Nephron progenitor cell (in vitro differentiated cells): ENCODE results near the gene NOP58.
A peak's percentile ranks its signal among the peaks of the same experiment; 100 is the strongest.

ENCODE experiments used
- DNase-seq: peaks from one replicate; pipeline ENCODE4 v3.0.0; 2021
- H3K27ac Mint-ChIP-seq: 2 replicates; pipeline ENCODE4 v1.8.0; 2021; ENCODE audit warnings: mild to moderate bottlenecking, moderate library complexity, mixed read lengths
- H3K27me3 Mint-ChIP-seq: 2 replicates; pipeline ENCODE4 v1.8.0; 2021; ENCODE audit warnings: mild to moderate bottlenecking, low read depth, mixed read lengths; ENCODE audit not compliant: poor library complexity
- H3K36me3 Mint-ChIP-seq: 2 replicates; pipeline ENCODE4 v1.8.0; 2021; ENCODE audit warnings: low read depth, mixed read lengths
- H3K4me1 Mint-ChIP-seq: 2 replicates; pipeline ENCODE4 v1.8.0; 2021; ENCODE audit warnings: mixed read lengths
- H3K4me3 Mint-ChIP-seq: 2 replicates; pipeline ENCODE4 v1.8.0; 2021; ENCODE audit warnings: mild to moderate bottlenecking, moderate library complexity, mixed read lengths
- H3K9me3 Mint-ChIP-seq: 2 replicates; pipeline ENCODE4 v1.8.0; 2021; ENCODE audit warnings: mild to moderate bottlenecking, moderate library complexity, mixed read lengths
- TF ChIP-seq, protein P1 (sequence below): fragments of 200-600 bp; sonication (generic); IDR thresholded peaks from 2 replicates; pipeline ENCODE4 v1.5.0; 2021; ENCODE audit warnings: antibody characterized with exemption

Gene NOP58

DNA sequence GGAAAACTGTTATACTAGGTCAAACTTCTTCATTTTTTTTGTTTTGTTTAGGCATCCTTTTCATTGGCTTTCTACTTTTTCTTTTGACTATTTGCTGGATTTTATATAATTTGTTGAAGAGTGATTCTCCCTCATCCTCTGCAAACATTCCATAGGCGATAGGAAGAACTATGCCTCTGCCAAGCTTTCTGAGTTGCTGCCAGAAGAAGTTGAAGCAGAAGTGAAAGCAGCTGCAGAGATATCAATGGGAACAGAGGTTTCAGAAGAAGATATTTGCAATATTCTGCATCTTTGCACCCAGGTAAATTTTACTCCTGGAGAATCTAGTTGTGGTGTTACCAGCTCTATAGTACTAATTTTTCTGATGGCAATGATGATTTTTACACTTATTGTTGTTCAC lies 25.4 kb downstream of the NOP58 start:
- TF ChIP-seq, protein P1, sequence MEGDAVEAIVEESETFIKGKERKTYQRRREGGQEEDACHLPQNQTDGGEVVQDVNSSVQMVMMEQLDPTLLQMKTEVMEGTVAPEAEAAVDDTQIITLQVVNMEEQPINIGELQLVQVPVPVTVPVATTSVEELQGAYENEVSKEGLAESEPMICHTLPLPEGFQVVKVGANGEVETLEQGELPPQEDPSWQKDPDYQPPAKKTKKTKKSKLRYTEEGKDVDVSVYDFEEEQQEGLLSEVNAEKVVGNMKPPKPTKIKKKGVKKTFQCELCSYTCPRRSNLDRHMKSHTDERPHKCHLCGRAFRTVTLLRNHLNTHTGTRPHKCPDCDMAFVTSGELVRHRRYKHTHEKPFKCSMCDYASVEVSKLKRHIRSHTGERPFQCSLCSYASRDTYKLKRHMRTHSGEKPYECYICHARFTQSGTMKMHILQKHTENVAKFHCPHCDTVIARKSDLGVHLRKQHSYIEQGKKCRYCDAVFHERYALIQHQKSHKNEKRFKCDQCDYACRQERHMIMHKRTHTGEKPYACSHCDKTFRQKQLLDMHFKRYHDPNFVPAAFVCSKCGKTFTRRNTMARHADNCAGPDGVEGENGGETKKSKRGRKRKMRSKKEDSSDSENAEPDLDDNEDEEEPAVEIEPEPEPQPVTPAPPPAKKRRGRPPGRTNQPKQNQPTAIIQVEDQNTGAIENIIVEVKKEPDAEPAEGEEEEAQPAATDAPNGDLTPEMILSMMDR = no peak
- Mint-ChIP-seq H3K36me3 (peaks cover 69% of the 10 kb centered on the region), H3K9me3 (no peaks in the 10 kb centered on the region), H3K4me3 (no peak overlapping the region), H3K27me3 (no peaks in the 10 kb centered on the region), H3K4me1 (no peaks in the 10 kb centered on the region), H3K27ac (peak overlapping the region; percentile 12)
- no peak for DNase-seq

DNA sequence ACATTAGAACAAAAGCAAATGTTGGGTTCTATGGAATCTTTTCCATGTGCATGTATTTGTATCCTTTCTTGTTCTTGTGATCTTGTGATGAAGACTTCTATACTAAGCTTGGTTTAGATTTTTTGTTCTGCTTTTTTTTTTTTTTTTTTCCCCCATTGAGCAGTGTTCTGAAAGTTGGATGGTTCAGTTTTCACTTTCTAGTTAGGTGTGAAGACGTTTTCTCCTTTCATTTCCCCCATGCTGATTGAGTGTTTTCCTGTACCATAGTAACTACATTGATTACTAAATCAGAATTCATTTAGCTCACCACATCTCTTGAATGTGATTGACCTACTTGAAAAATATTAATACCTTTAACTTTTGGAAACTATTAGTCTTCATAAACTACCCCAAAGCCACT lies 34.1 kb downstream of the NOP58 start:
- H3K4me1 Mint-ChIP-seq = no peaks in the 10 kb centered on the region
- no peaks in the 10 kb centered on the region for H3K27me3 Mint-ChIP-seq
- TF ChIP-seq, protein P1 = no peak
- H3K9me3 Mint-ChIP-seq = no peaks in the 10 kb centered on the region
- H3K36me3 Mint-ChIP-seq = peaks cover 85% of the 10 kb centered on the region
- no peak overlapping the region for H3K4me3 Mint-ChIP-seq
- no peak for DNase-seq
- H3K27ac Mint-ChIP-seq = peak overlapping the region; percentile 15

DNA sequence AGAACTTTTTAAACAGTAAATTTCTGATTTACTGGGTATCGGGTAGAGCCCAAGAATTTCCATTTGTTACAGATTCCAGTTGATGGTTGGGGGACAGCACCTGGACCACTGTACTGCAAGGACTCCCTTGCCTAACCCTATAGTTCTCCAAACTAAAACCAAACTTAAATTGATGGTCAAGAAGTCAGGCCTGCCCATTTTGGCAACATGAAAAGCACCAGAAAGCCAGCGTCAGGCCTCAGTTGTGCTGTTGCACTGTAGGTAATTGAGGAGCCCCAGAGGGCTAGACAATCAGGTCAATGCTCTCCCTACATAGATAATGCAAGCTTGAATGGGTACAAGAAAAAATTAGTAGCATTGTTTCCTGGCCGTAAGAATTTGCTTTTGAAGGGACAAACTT lies 40.5 kb downstream of the NOP58 start:
- no peaks in the 10 kb centered on the region for H3K27me3 Mint-ChIP-seq
- no peaks in the 10 kb centered on the region for H3K9me3 Mint-ChIP-seq
- peaks cover 74% of the 10 kb centered on the region for H3K36me3 Mint-ChIP-seq
- DNase-seq = no peak
- H3K27ac Mint-ChIP-seq = peak overlapping the region; percentile 85
- H3K4me1 Mint-ChIP-seq = no peaks in the 10 kb centered on the region
- TF ChIP-seq, protein P1 = no peak
- H3K4me3 Mint-ChIP-seq = no peak overlapping the region

DNA sequence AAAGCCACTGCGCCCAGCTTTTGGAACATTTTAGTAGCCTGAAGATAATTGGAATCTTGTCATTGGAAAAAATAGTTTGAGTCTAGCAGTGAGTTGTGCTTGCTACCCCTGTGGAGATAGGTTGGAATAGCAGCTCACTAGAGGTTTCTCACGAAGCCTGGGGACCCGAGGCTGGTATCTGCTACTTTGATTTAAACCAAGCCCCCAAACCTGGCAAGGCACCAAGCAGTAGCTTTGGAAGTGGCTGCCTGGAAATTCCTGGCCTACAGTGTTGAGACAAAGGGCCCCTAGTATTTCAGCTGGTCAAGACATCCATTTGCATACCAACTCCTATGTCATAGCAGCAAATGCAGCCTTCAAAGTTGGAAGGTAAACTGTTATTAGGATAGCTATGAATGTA lies 42.1 kb downstream of the NOP58 start:
- Mint-ChIP-seq H3K9me3 (no peaks in the 10 kb centered on the region), H3K27ac (no peak overlapping the region), H3K36me3 (peaks cover 68% of the 10 kb centered on the region), H3K4me3 (no peak overlapping the region), H3K4me1 (no peaks in the 10 kb centered on the region), H3K27me3 (no peaks in the 10 kb centered on the region)
- DNase-seq = no peak
- TF ChIP-seq, protein P1 = no peak

DNA sequence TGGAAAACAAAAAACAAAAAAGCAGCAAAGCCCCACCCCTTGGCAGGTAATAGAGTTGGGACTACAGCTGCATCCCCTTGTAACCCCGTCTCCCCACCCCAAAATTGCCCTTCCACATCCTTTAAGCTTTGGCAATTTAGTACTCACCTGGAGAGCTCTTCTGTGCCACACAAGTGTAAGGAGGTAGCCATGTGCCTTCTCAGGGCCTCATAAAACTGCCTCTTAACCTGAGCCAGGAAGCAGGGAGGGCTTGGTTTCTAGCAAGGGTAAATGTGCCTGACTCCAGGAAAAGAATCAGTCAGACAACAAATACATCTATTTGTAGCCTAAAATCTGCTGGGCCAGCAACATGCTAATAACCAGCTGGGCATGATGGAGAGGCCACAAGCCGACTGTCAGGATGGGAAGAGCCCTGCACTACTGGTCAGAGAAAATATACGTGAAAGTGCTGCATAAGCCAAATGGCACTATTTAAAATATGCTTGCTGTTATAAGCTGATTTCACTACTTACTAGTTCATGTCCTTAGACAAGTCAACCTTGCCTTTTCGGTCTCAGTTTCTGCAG lies 46.3 kb downstream of the NOP58 start:
- Mint-ChIP-seq H3K27ac (peak overlapping the region; percentile 95), H3K27me3 (no peaks in the 10 kb centered on the region), H3K4me1 (no peaks in the 10 kb centered on the region), H3K4me3 (no peak overlapping the region), H3K9me3 (no peaks in the 10 kb centered on the region), H3K36me3 (peaks cover 31% of the 10 kb centered on the region)
- TF ChIP-seq, protein P1 = no peak
- DNase-seq = no peak

DNA sequence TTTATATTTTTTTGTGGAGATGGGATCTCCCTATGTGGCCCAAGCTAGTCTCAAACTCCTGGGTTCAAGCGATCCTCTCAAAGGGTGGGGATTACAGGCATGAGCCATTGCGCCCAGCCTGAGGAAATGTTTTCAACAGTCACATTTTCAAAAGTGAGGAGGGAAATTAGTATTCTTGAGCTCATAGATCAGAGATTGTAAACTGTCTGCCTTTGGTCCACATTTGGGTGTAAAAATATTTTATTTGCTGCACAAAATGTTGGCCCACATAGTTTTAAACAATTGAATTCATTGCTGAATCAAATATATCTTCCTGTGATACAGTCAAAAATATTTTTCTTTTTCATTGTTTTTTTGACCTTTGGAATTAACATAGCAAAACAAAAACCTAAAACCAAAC lies 48.6 kb downstream of the NOP58 start:
- no peak overlapping the region for H3K27ac Mint-ChIP-seq
- H3K4me3 Mint-ChIP-seq = no peak overlapping the region
- no peaks in the 10 kb centered on the region for H3K27me3 Mint-ChIP-seq

More for the DNA sequence above, 48.6 kb downstream of the NOP58 start:
- Mint-ChIP-seq H3K4me1 (no peaks in the 10 kb centered on the region), H3K9me3 (no peaks in the 10 kb centered on the region), H3K36me3 (peaks cover 14% of the 10 kb centered on the region)
- no peak for DNase-seq
- TF ChIP-seq, protein P1 = no peak
